ENCODE measurements around the gene RGL2. TPM values are rescaled to one million over a fixed set of nuclear protein-coding genes. Genes with fewer than 3 reads are reported as not detected.

RGL2 gene
- polyA plus RNA-seq, 1 donor from 2014 or later: 120 TPM

- peaks cover 5% of the 10 kb centered on the region for H3F3A ChIP-seq (ENCODE audit: insufficient read depth, low read length, poor library complexity, severe bottlenecking)
- H3K79me2 ChIP-seq (replicated peaks; ENCODE audit: insufficient read depth, low read length): no peaks in the 10 kb centered on the region
- no peaks in the 10 kb centered on the region for H3K9me2 ChIP-seq (ENCODE audit: insufficient read depth, low read length)
- no peak overlapping the region for H3K9ac ChIP-seq (ENCODE audit: low read length)
- H2AFZ ChIP-seq (ENCODE audit: low read depth, low read length): no peak overlapping the region
- H3K27me3 ChIP-seq (ENCODE audit: insufficient read depth, low read depth, low read length): no peaks in the 10 kb centered on the region
- no peak overlapping the region for H3K27ac ChIP-seq (ENCODE audit: low read length)
- H3K36me3 ChIP-seq (ENCODE audit: insufficient read depth, low read length): no peaks in the 10 kb centered on the region
- no peak for TF ChIP-seq RAD21 (conservative IDR thresholded peaks at IDR 0.05)
- TF ChIP-seq SMC3 (conservative IDR thresholded peaks at IDR 0.05; ENCODE audit: poor library complexity): no peak
- no peaks in the 10 kb centered on the region for H3K9me3 ChIP-seq (ENCODE audit: low read length)
- H3K4me3 ChIP-seq (ENCODE audit: low read length): no peak overlapping the region
- no peaks in the 10 kb centered on the region for H4K20me1 ChIP-seq (ENCODE audit: insufficient read depth)
- H3K4me2 ChIP-seq (ENCODE audit: low read length): no peak overlapping the region
Measured at GRCh38 chr6:33251395-33252012, 47.2 kb downstream of the RGL2 start.

- H3K9me3 ChIP-seq (ENCODE audit: low read length): no peaks in the 10 kb centered on the region
- H3K27ac ChIP-seq (ENCODE audit: low read length): no peak overlapping the region
- no peak for TF ChIP-seq MXI1 (conservative IDR thresholded peaks at IDR 0.05; ENCODE audit: poor library complexity, severe bottlenecking)
- TF ChIP-seq EZH2 (IDR thresholded peaks at IDR 0.05; ENCODE audit: borderline replicate concordance, insufficient read depth, low read length, poor library complexity, severe bottlenecking): no peak
- TF ChIP-seq TAF1 (IDR thresholded peaks at IDR 0.05; ENCODE audit: low read depth): no peak
- TF ChIP-seq RAD21 (conservative IDR thresholded peaks at IDR 0.05): no peak
- TF ChIP-seq POLR2AphosphoS5 (IDR thresholded peaks at IDR 0.05): no peak
- TF ChIP-seq REST (IDR thresholded peaks at IDR 0.05; ENCODE audit: borderline replicate concordance): no peak
- TF ChIP-seq EP300 (conservative IDR thresholded peaks at IDR 0.05; ENCODE audit: poor library complexity, severe bottlenecking): no peak
- no peak for TF ChIP-seq CTCF (IDR thresholded peaks at IDR 0.05; ENCODE audit: poor library complexity, severe bottlenecking)
- TF ChIP-seq SMC3 (conservative IDR thresholded peaks at IDR 0.05; ENCODE audit: poor library complexity): no peak
- no peak overlapping the region for H3K4me3 ChIP-seq (ENCODE audit: low read length)
- no peaks in the 10 kb centered on the region for H3K79me2 ChIP-seq (replicated peaks; ENCODE audit: insufficient read depth, low read length)
- H4K20me1 ChIP-seq (ENCODE audit: insufficient read depth): no peaks in the 10 kb centered on the region
- H3F3A ChIP-seq (ENCODE audit: insufficient read depth, low read length, poor library complexity, severe bottlenecking): peaks cover 5% of the 10 kb centered on the region
- H3K4me2 ChIP-seq (ENCODE audit: low read length): no peak overlapping the region
- no peaks in the 10 kb centered on the region for H3K36me3 ChIP-seq (ENCODE audit: insufficient read depth, low read length)
- no peaks in the 10 kb centered on the region for H3K9me2 ChIP-seq (ENCODE audit: insufficient read depth, low read length)
- H2AFZ ChIP-seq (ENCODE audit: low read depth, low read length): no peak overlapping the region
- H3K9ac ChIP-seq (ENCODE audit: low read length): no peak overlapping the region
- no peaks in the 10 kb centered on the region for H3K27me3 ChIP-seq (ENCODE audit: insufficient read depth, low read depth, low read length)
Measured at GRCh38 chr6:33250731-33251130, 48.0 kb downstream of the RGL2 start.

All from neural cell (in vitro differentiated cells).